Measurements from ENCODE around the gene GPR26. TPM values are rescaled to one million over a fixed set of nuclear protein-coding genes. Genes with fewer than 3 reads are reported as not detected.
"Not testable (repeated sequence)": the region's sequence is repeated elsewhere in the genome, so short reads cannot be mapped to it uniquely, and the experiment has no call there.

Gene GPR26
- total RNA-seq, 2 experiments from 2014 or later, result not detected

GRCh38 chr10:123724747-123725146 is 58.6 kb downstream of the GPR26 start:
- no peaks in the 10 kb centered on the region for H3K4me1 Mint-ChIP-seq (ENCODE audit: low read depth)
- no peak overlapping the region for H3K27ac Mint-ChIP-seq
- no peak for DNase-seq
- no peak overlapping the region for H3K4me3 Mint-ChIP-seq
- intact Hi-C loops (cut with micrococcal nuclease), result no loop called here
- H3K9me3 Mint-ChIP-seq, result no peaks in the 10 kb centered on the region
- no peaks in the 10 kb centered on the region for H3K36me3 Mint-ChIP-seq (ENCODE audit: low read depth)
- H3K27me3 Mint-ChIP-seq (ENCODE audit: low read depth), result no peaks in the 10 kb centered on the region
- CTCF ChIA-PET, result no interaction called here

- Mint-ChIP-seq H3K36me3 (ENCODE audit: low read depth) (no peaks in the 10 kb centered on the region), H3K27ac (no peak overlapping the region)
Measured at GRCh38 chr10:123726381-123726780, 60.2 kb downstream of the GPR26 start.

GRCh38 chr10:123726836-123727235 is 60.7 kb downstream of the GPR26 start:
- no peak overlapping the region for H3K4me3 Mint-ChIP-seq
- intact Hi-C loops (cut with micrococcal nuclease), result no loop called here
- H3K27ac Mint-ChIP-seq, result no peak overlapping the region
- no peak for DNase-seq
- H3K27me3 Mint-ChIP-seq (ENCODE audit: low read depth), result no peaks in the 10 kb centered on the region
- no peaks in the 10 kb centered on the region for H3K9me3 Mint-ChIP-seq
- CTCF ChIA-PET, result no interaction called here
- H3K4me1 Mint-ChIP-seq (ENCODE audit: low read depth), result no peaks in the 10 kb centered on the region
- H3K36me3 Mint-ChIP-seq (ENCODE audit: low read depth), result no peaks in the 10 kb centered on the region

More at GRCh38 chr10:123726381-123726780, 60.2 kb downstream of the GPR26 start:
- Mint-ChIP-seq H3K4me3 (no peak overlapping the region), H3K9me3 (no peaks in the 10 kb centered on the region), H3K4me1 (ENCODE audit: low read depth) (no peaks in the 10 kb centered on the region), H3K27me3 (ENCODE audit: low read depth) (no peaks in the 10 kb centered on the region)
- DNase-seq, result no peak
- intact Hi-C loops (cut with micrococcal nuclease), result no loop called here
- CTCF ChIA-PET, result no interaction called here

- no peaks in the 10 kb centered on the region for H3K4me1 Mint-ChIP-seq (ENCODE audit: low read depth)
- CTCF ChIA-PET, result no interaction called here
- no peak overlapping the region for H3K4me3 Mint-ChIP-seq
- H3K36me3 Mint-ChIP-seq (ENCODE audit: low read depth), result no peaks in the 10 kb centered on the region
- no peaks in the 10 kb centered on the region for H3K9me3 Mint-ChIP-seq
- H3K27me3 Mint-ChIP-seq (ENCODE audit: low read depth), result no peaks in the 10 kb centered on the region
- intact Hi-C loops (cut with micrococcal nuclease), result no loop called here
- DNase-seq, result no peak
- no peak overlapping the region for H3K27ac Mint-ChIP-seq
Measured at GRCh38 chr10:123729523-123729922, 63.4 kb downstream of the GPR26 start.

- H3K9me3 Mint-ChIP-seq; H3K36me3 Mint-ChIP-seq (ENCODE audit: low read depth); H3K27ac Mint-ChIP-seq; H3K4me3 Mint-ChIP-seq; intact Hi-C loops (cut with micrococcal nuclease); DNase-seq; H3K4me1 Mint-ChIP-seq (ENCODE audit: low read depth); CTCF ChIA-PET; H3K27me3 Mint-ChIP-seq (ENCODE audit: low read depth): not testable (repeated sequence)
Measured at GRCh38 chr10:123736917-123737316, 70.8 kb downstream of the GPR26 start.

- CTCF ChIA-PET, result no interaction called here
- Mint-ChIP-seq H3K9me3 (peaks cover 4% of the 10 kb centered on the region), H3K4me1 (ENCODE audit: low read depth) (no peaks in the 10 kb centered on the region), H3K36me3 (ENCODE audit: low read depth) (no peaks in the 10 kb centered on the region), H3K4me3 (no peak overlapping the region), H3K27me3 (ENCODE audit: low read depth) (peaks cover 9% of the 10 kb centered on the region), H3K27ac (no peak overlapping the region)
- intact Hi-C loops (cut with micrococcal nuclease), result no loop called here
- no peak for DNase-seq
Measured at GRCh38 chr10:123741146-123741545, 75.0 kb downstream of the GPR26 start.

GRCh38 chr10:123741711-123742110 is 75.6 kb downstream of the GPR26 start:
- CTCF ChIA-PET, result no interaction called here
- Mint-ChIP-seq H3K9me3 (peaks cover 4% of the 10 kb centered on the region), H3K4me1 (ENCODE audit: low read depth) (no peaks in the 10 kb centered on the region), H3K4me3 (no peak overlapping the region), H3K27ac (no peak overlapping the region), H3K27me3 (ENCODE audit: low read depth) (peaks cover 9% of the 10 kb centered on the region), H3K36me3 (ENCODE audit: low read depth) (no peaks in the 10 kb centered on the region)
- intact Hi-C loops (cut with micrococcal nuclease), result no loop called here
- no peak for DNase-seq

- H3K4me1 Mint-ChIP-seq (ENCODE audit: low read depth), result no peaks in the 10 kb centered on the region
- H3K36me3 Mint-ChIP-seq (ENCODE audit: low read depth), result no peaks in the 10 kb centered on the region
- peaks cover 7% of the 10 kb centered on the region for H3K27me3 Mint-ChIP-seq (ENCODE audit: low read depth)
- H3K27ac Mint-ChIP-seq, result no peak overlapping the region
- intact Hi-C loops (cut with micrococcal nuclease), result no loop called here
- no peak for DNase-seq
- H3K9me3 Mint-ChIP-seq, result peaks cover 2% of the 10 kb centered on the region
- no peak overlapping the region for H3K4me3 Mint-ChIP-seq
- CTCF ChIA-PET, result no interaction called here
Measured at GRCh38 chr10:123742751-123743440, 76.7 kb downstream of the GPR26 start.

- no peaks in the 10 kb centered on the region for H3K4me1 Mint-ChIP-seq (ENCODE audit: low read depth)
- H3K9me3 Mint-ChIP-seq, result peaks cover 2% of the 10 kb centered on the region
- no peaks in the 10 kb centered on the region for H3K36me3 Mint-ChIP-seq (ENCODE audit: low read depth)
- no peak for DNase-seq
- peaks cover 7% of the 10 kb centered on the region for H3K27me3 Mint-ChIP-seq (ENCODE audit: low read depth)
- intact Hi-C loops (cut with micrococcal nuclease), result no loop called here
- no peak overlapping the region for H3K27ac Mint-ChIP-seq
- CTCF ChIA-PET, result no interaction called here
- H3K4me3 Mint-ChIP-seq, result no peak overlapping the region
Measured at GRCh38 chr10:123743441-123744223, 77.5 kb downstream of the GPR26 start.

GRCh38 chr10:123744224-123744536 is 78.0 kb downstream of the GPR26 start:
- DNase-seq, result no peak
- H3K27me3 Mint-ChIP-seq (ENCODE audit: low read depth), result peaks cover 5% of the 10 kb centered on the region
- H3K4me1 Mint-ChIP-seq (ENCODE audit: low read depth), result no peaks in the 10 kb centered on the region
- CTCF ChIA-PET, result no interaction called here
- no peak overlapping the region for H3K4me3 Mint-ChIP-seq
- H3K36me3 Mint-ChIP-seq (ENCODE audit: low read depth), result no peaks in the 10 kb centered on the region
- intact Hi-C loops (cut with micrococcal nuclease), result no loop called here
- H3K9me3 Mint-ChIP-seq, result no peaks in the 10 kb centered on the region
- H3K27ac Mint-ChIP-seq, result no peak overlapping the region

Other genes with a start within 250 kb of the GPR26 start
- gene CPXM2, start 225.5 kb downstream of the GPR26 start, total RNA-seq, result not detected

Data from activated naive CD4-positive, alpha-beta T cell treated with anti-CD3 and anti-CD28 coated beads for 36 hours (primary cell).